ENCODE data around the gene EMB.
"Not testable (repeated sequence)": the region's sequence is repeated elsewhere in the genome, so short reads cannot be mapped to it uniquely, and the experiment has no call there.

Gene EMB

GRCh38 chr5:50421184-50421950 is 19.7 kb downstream of the EMB start:
- DNase-seq (ENCODE audit: low read depth in 2 of 2), result not testable (repeated sequence)

GRCh38 chr5:50420343-50420935 is 20.6 kb downstream of the EMB start:
- DNase-seq (ENCODE audit: low read depth in 2 of 2), result no peak

GRCh38 chr5:50419656-50420055 is 21.4 kb downstream of the EMB start:
- not testable (repeated sequence) for DNase-seq (ENCODE audit: low read depth in 2 of 2)

- not testable (repeated sequence) for DNase-seq (ENCODE audit: low read depth in 2 of 2)
Observed at GRCh38 chr5:50416637-50417036, 24.5 kb downstream of the EMB start.

- DNase-seq (ENCODE audit: low read depth in 2 of 2), result no peak
Observed at GRCh38 chr5:50415912-50416311, 25.2 kb downstream of the EMB start.

GRCh38 chr5:50410932-50411331 is 30.2 kb downstream of the EMB start:
- DNase-seq (ENCODE audit: low read depth in 2 of 2), result not testable (repeated sequence)

GRCh38 chr5:50406877-50407276 is 34.2 kb downstream of the EMB start:
- DNase-seq (ENCODE audit: low read depth in 2 of 2), result no peak

GRCh38 chr5:50401336-50401735 is 39.8 kb downstream of the EMB start:
- no peak for DNase-seq (ENCODE audit: low read depth in 2 of 2)

GRCh38 chr5:50393925-50394609 is 47.0 kb downstream of the EMB start:
- not testable (repeated sequence) for DNase-seq (ENCODE audit: low read depth in 2 of 2)

GRCh38 chr5:50392289-50392688 is 48.8 kb downstream of the EMB start:
- not testable (repeated sequence) for DNase-seq (ENCODE audit: low read depth in 2 of 2)

- DNase-seq (ENCODE audit: low read depth in 2 of 2), result not testable (repeated sequence)
Observed at GRCh38 chr5:50384381-50384780, 56.7 kb downstream of the EMB start.

GRCh38 chr5:50376696-50377095 is 64.4 kb downstream of the EMB start:
- not testable (repeated sequence) for DNase-seq (ENCODE audit: low read depth in 2 of 2)

GRCh38 chr5:50369287-50370033 is 71.6 kb downstream of the EMB start:
- DNase-seq (ENCODE audit: low read depth in 2 of 2), result not testable (repeated sequence)

- DNase-seq (ENCODE audit: low read depth in 2 of 2), result no peak
Observed at GRCh38 chr5:50365426-50366251, 75.4 kb downstream of the EMB start.

- DNase-seq (ENCODE audit: low read depth in 2 of 2), result not testable (repeated sequence)
Observed at GRCh38 chr5:50364535-50365309, 76.4 kb downstream of the EMB start.

GRCh38 chr5:50359187-50359586 is 81.9 kb downstream of the EMB start:
- DNase-seq (ENCODE audit: low read depth in 2 of 2), result no peak

- no peak for DNase-seq (ENCODE audit: low read depth in 2 of 2)
Observed at GRCh38 chr5:50352382-50352781, 88.7 kb downstream of the EMB start.

Measured in stimulated activated CD8-positive, alpha-beta memory T cell treated with anti-CD3 and anti-CD28 coated beads, Interleukin-7, amount 100 ng/mL, for 1 hour (primary cell).